OCI-LY3 (cell line): Measurements from ENCODE around the gene WAPL.

Source experiments
- CTCF ChIP-seq: fragments of 200-600, 300-600 bp; sonication (generic); IDR thresholded peaks from 2 replicates; pipeline ENCODE4 v1.5.1; 2014; ENCODE audit warnings: antibody characterized with exemption, low read length, low read depth
- EZH2phosphoT487 ChIP-seq: fragments of 200-600 bp; shearing (Covaris generic); IDR thresholded peaks from 2 replicates; pipeline ENCODE4 v1.6.1; 2018; ENCODE audit warnings: antibody characterized with exemption, mixed run types, low read depth

- TF ChIP-seq CTCF (no peak), EZH2phosphoT487 (no peak)
Measured at GRCh38 chr10:86481761-86482160, 39.8 kb downstream of the WAPL start.
